Measurements from ENCODE around the gene INPP5J. TPM values are rescaled to one million over a fixed set of nuclear protein-coding genes. Genes with fewer than 3 reads are reported as not detected.

INPP5J gene
- total and polyA plus RNA-seq, 10 of the 15 experiments (the other 5 are each of a cell fraction or from before 2014, with no cell fraction given) = 0.18 to 2.8 (median 1.5) TPM; not detected in 1

GRCh38 chr22:31085928-31086327, 36.8 kb upstream of the INPP5J start:
- peaks cover 11% of the 10 kb centered on the region for H3K79me2 ChIP-seq (ENCODE audit: control insufficient read depth, insufficient read depth, low read length)
- DNase-seq (ENCODE audit: low read depth, low spot score) = no peak
- H3K9ac ChIP-seq (ENCODE audit: control insufficient read depth, insufficient read depth, low read length) = peak overlapping the region; percentile 93
- H4K20me1 ChIP-seq (ENCODE audit: control insufficient read depth, insufficient read depth) = no peaks in the 10 kb centered on the region
- H3K27me3 ChIP-seq (replicated peaks in 1 of 2; ENCODE audit: control insufficient read depth in 2 of 2, insufficient read depth in 2 of 2, low read length in 1 of 2) = no peaks in the 10 kb centered on the region
- H3K36me3 ChIP-seq (ENCODE audit: control insufficient read depth in 2 of 2, insufficient read depth in 2 of 2, low read length in 1 of 2) = peaks cover 0 to 6% of the 10 kb centered on the region in 2 experiments; a peak in 2 of 4 replicates
- no peak overlapping the region; the same call in 1 of the 2 replicates for H2AFZ ChIP-seq (ENCODE audit: control insufficient read depth, low read depth, low read length)
- in situ Hi-C loops (cut with MboI) (no loop called here), intact Hi-C loops (cut with micrococcal nuclease; ENCODE audit: unreplicated experiment) (loop anchor here (5.0 to 10.0 kb wide), 3 partner anchors 209 to 451 kb away; partner anchors contain the start of genes PIK3IP1 and SLC35E4)
- peak overlapping the region; percentile 90; the same call in 1 of the 2 replicates for H3K4me3 ChIP-seq
- H3K4me1 ChIP-seq (ENCODE audit: control insufficient read depth, insufficient read depth, low read length) = peaks cover 24% of the 10 kb centered on the region
- BruUV-seq (replicated peaks) = no TSS peak
- 78% methylated on average over 3 of the region's 3 CpGs for WGBS (ENCODE audit: insufficient coverage, insufficient replicate concordance, low lambda C conversion rate, missing lambda C conversion rate)
- ChIA-PET POLR2A (no interaction called here), CTCF (interaction anchor here (0.6 to 7.9 kb wide), 17 partner anchors 16 to 451 kb away, joined by 3 to 59 read pairs (median 5); partner anchors contain the start of genes LIMK2, MORC2 and TUG1), SMC1A (ENCODE audit: uncharacterized antibody, unreplicated experiment) (interaction anchor here (1.2 to 2.7 kb wide), 4 partner anchors 10 to 164 kb away, joined by 3 to 11 read pairs (median 4); no protein-coding TSS in a partner anchor), RAD21 (ENCODE audit: unreplicated experiment) (interaction anchor here (1.0 to 3.9 kb wide), 7 partner anchors 22 to 451 kb away, joined by 3 to 34 read pairs (median 6); partner anchors contain the start of genes MORC2, SELENOM, SLC35E4 and TUG1)
- no peak for FAIRE-seq
- peak overlapping the region; percentile 75 for H3K4me2 ChIP-seq (ENCODE audit: control insufficient read depth, insufficient read depth)
- peak overlapping the region; percentile 98 for H3K27ac ChIP-seq (ENCODE audit: control insufficient read depth, insufficient read depth)
- no peaks in the 10 kb centered on the region for H3K9me3 ChIP-seq (replicated peaks; ENCODE audit: control insufficient read depth, insufficient read depth, low read length)
- no peak for ATAC-seq
- no peak for TF ChIP-seq SMC3 (IDR thresholded peaks at IDR 0.05; ENCODE audit: borderline replicate concordance, low read length)
- TF ChIP-seq POLR2A (IDR thresholded peaks at IDR 0.05; ENCODE audit: low read depth, low read length) = no peak
- TF ChIP-seq POLR2AphosphoS5 (IDR thresholded peaks at IDR 0.05; ENCODE audit: low read length) = no peak
- no peak for TF ChIP-seq E2F8 (IDR thresholded peaks at IDR 0.05; ENCODE audit: low read depth, partially characterized antibody)
- no peak for TF ChIP-seq ATF2 (IDR thresholded peaks at IDR 0.05; ENCODE audit: low read length)
- no peak for TF ChIP-seq ZBTB11 (CRISPR knock-in tag; IDR thresholded peaks at IDR 0.05)
- TF ChIP-seq ZBTB40 (IDR thresholded peaks at IDR 0.05; ENCODE audit: borderline replicate concordance) = no peak
- TF ChIP-seq E4F1 (IDR thresholded peaks at IDR 0.05; ENCODE audit: borderline replicate concordance, partially characterized antibody) = no peak

Measured in GM12878 (cell line).